Caco-2 (cell line): Measurements from ENCODE around the gene CITED2. TPM values are rescaled to one million over a fixed set of nuclear protein-coding genes. Genes with fewer than 3 reads are reported as not detected.
A peak's percentile ranks its signal among the peaks of the same experiment; 100 is the strongest.

Source experiments
- BruUV-seq: library from RNA; stranded (reverse); fragments of 400-500 nt; replicated peaks from 2 replicates; lab custom pipeline; 2021; lab: Mats Ljungman, UMichigan
- CTCF ChIA-PET: fragments of 300-600 bp; sonication (Branson Sonifier 250); formaldehyde crosslinking; loops from one replicate; lab custom pipeline; 2022; ENCODE audit warnings: antibody characterized with exemption; lab: Charles Lee
- POLR2A ChIA-PET: fragments of 300-600 bp; sonication (Branson Sonifier 250); formaldehyde crosslinking; loops from one replicate; lab custom pipeline; 2022; ENCODE audit warnings: antibody characterized with exemption; lab: Charles Lee
- DNase-seq, 2 experiments: peaks; one replicate each; pipeline versions ENCODE4 v3.0.0 to v3.0.0-alpha.2; 2020 to 2022
- H3K27me3 ChIP-seq: replicated peaks from 2 replicates; pipeline ENCODE4 v1.6.0; 2011; ENCODE audit warnings: low read length; ENCODE audit not compliant: control insufficient read depth, insufficient read depth
- H3K36me3 ChIP-seq: 2 replicates; pipeline ENCODE4 v1.5.1; 2011; ENCODE audit warnings: low read length; ENCODE audit not compliant: control insufficient read depth, insufficient read depth
- H3K4me1 ChIP-seq: fragments of 250-450 bp; sonication (Bioruptor Pico); 2 replicates; pipeline ENCODE4 v1.5.1; 2020; ENCODE audit warnings: mild to moderate bottlenecking
- H3K4me3 ChIP-seq: 2 replicates; pipeline ENCODE4 v1.5.1; 2011; ENCODE audit warnings: low read depth, mild to moderate bottlenecking, control low read depth, low read length
- H3K9me3 ChIP-seq: fragments of 250-450 bp; sonication (Bioruptor Pico); 2 replicates; pipeline ENCODE4 v1.5.1; 2020; ENCODE audit warnings: mild to moderate bottlenecking, moderate library complexity
- H3K27ac Mint-ChIP-seq: one replicate; pipeline ENCODE4 v1.8.0; 2022; ENCODE audit warnings: mixed read lengths; ENCODE audit not compliant: unreplicated experiment
- H3K27me3 Mint-ChIP-seq: one replicate; pipeline ENCODE4 v1.8.0; 2022; ENCODE audit warnings: mixed read lengths; ENCODE audit not compliant: insufficient read depth, unreplicated experiment
- H3K36me3 Mint-ChIP-seq: one replicate; pipeline ENCODE4 v1.8.0; 2022; ENCODE audit warnings: mild to moderate bottlenecking, mixed read lengths; ENCODE audit not compliant: insufficient read depth, unreplicated experiment
- H3K4me1 Mint-ChIP-seq: one replicate; pipeline ENCODE4 v1.8.0; 2022; ENCODE audit warnings: low read depth, mixed read lengths; ENCODE audit not compliant: unreplicated experiment
- H3K4me3 Mint-ChIP-seq: one replicate; pipeline ENCODE4 v1.8.0; 2022; ENCODE audit warnings: mild to moderate bottlenecking, moderate library complexity, mixed read lengths; ENCODE audit not compliant: unreplicated experiment
- H3K9me3 Mint-ChIP-seq: one replicate; pipeline ENCODE4 v1.8.0; 2022; ENCODE audit warnings: mixed read lengths; ENCODE audit not compliant: unreplicated experiment
- intact Hi-C: fragments of 100-400 bp; cut with micrococcal nuclease; formaldehyde crosslinking; loops from one replicate; pipeline ENCODE4 v1.10.0; 2022; ENCODE audit not compliant: unreplicated experiment
- total RNA-seq: library from RNA; stranded (reverse); gene quantifications from 2 replicates; pipeline ENCODE4 v1.2.3, GENCODE V29; 2022
- TF ChIP-seq, protein P1 (sequence below), 2 experiments: fragments of 200-600 bp in 1 of 2; IDR thresholded peaks; 1 replicate in 1 of 2; 2 replicates in 1 of 2; pipeline versions ENCODE4 v1.5.1 to v1.8.0; 2011 to 2022; ENCODE audit warnings: antibody characterized with exemption in 1 of 2, control low read depth in 1 of 2, inconsistent platforms in 1 of 2, low read depth in 1 of 2, low read length in 1 of 2, mild to moderate bottlenecking in 1 of 2, moderate library complexity in 1 of 2; ENCODE audit not compliant: insufficient read depth in 1 of 2, severe bottlenecking in 1 of 2, unreplicated experiment in 1 of 2

The CITED2 gene
- total RNA-seq, 1 experiment from 2014 or later, result 78.0 TPM

DNA sequence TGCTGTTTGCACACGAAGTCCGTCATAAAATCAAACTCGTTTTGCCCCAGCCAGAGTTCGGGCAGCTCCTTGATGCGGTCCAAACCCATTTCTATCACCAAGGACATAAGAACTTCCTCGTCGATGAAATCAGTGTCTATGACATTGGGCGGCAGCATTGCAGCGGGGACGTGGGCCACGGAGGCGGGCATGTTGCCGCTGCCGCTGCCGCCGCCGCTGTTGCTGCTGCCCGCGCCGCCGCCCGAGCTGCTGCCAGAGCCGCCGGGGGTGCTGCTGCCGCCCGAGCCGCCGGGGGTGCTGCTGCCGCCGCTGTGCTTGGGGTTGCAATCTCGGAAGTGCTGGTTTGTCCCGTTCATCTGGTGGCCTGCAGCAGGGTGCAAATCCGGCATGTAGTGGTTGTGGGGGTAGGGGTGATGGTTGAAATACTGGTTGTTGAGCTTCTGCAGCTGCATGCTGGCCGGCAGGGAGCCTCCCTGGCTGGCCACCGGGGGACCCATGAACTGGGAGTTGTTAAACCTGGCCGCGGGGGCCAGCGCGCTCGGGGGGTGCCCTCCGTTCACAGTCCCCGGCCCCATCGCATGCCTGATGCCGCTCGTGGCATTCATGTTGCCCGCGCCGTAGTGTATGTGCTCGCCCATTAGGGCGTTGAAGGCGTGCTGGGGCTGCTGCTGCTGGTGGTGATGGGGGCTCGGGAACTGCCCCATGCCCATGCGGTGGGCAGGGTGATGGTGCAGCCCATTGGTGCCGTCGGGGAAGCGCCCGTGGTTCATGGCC lies 1.1 kb downstream of the CITED2 start:
- intact Hi-C loops, result loop anchor here (5.0 kb wide), 2 partner anchors 509 to 734 kb away; no protein-coding TSS in a partner anchor
- CTCF ChIA-PET, result interaction anchor here (1.1 kb wide), 1 partner anchor 515 kb away, joined by 3 read pairs; no protein-coding TSS in a partner anchor

DNA sequence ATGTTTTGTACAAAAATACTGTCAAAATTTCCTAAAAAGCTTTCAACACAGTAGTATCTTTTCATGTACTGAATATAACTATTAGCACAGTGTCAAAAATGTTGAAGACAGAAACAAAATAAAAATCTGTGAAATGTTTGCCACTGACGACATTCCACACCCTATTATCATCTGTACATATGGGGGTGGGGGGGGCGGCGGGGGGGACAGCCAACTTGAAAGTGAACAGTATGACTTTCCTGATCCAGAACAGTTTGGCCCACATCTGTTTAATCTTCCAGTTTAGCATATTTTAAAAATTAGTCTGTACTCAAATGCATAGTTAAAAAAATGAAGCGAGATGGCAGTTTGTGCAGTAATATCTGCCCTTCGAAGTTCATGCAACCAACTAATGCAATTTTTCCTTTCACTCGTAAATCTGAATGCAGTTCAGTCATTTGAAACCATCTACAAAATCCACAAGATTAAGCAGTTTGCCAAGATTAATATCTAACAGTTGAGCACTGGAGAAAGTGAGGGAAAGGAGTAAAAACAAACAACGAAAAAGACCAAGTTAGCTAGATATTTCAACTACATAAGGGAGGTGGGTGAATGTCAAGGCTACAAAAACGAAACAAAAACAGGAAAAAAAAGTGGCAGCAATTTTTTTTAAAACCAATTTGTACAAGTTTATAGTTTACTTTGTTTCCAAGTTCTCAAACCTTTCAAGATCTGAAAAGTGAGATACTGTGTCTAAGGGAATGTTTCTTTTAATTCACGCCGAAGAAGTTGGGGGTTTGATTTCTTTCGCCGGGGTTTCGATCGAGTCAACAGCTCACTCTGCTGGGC lies 1.9 kb downstream of the CITED2 start:
- BruUV-seq, result no TSS peak
- ChIA-PET CTCF (interaction anchor here (1.1 kb wide), 1 partner anchor 516 kb away, joined by 3 read pairs; no protein-coding TSS in a partner anchor), POLR2A (interaction anchor here (1.2 kb wide), 1 partner anchor 154 kb away, joined by 4 read pairs; no protein-coding TSS in a partner anchor)
- Mint-ChIP-seq H3K9me3 (no peaks in the 10 kb centered on the region), H3K4me1 (peaks cover 30% of the 10 kb centered on the region), H3K27me3 (no peaks in the 10 kb centered on the region), H3K36me3 (peaks cover 64% of the 10 kb centered on the region), H3K27ac (peak overlapping the region; percentile 95), H3K4me3 (peak overlapping the region; percentile 99)
- intact Hi-C loops, result loop anchor here (5.0 kb wide), 2 partner anchors 510 to 735 kb away; no protein-coding TSS in a partner anchor
- no peaks in the 10 kb centered on the region for H3K27me3 ChIP-seq
- no peaks in the 10 kb centered on the region for H3K9me3 ChIP-seq
- no peak for DNase-seq
- TF ChIP-seq, protein P1, sequence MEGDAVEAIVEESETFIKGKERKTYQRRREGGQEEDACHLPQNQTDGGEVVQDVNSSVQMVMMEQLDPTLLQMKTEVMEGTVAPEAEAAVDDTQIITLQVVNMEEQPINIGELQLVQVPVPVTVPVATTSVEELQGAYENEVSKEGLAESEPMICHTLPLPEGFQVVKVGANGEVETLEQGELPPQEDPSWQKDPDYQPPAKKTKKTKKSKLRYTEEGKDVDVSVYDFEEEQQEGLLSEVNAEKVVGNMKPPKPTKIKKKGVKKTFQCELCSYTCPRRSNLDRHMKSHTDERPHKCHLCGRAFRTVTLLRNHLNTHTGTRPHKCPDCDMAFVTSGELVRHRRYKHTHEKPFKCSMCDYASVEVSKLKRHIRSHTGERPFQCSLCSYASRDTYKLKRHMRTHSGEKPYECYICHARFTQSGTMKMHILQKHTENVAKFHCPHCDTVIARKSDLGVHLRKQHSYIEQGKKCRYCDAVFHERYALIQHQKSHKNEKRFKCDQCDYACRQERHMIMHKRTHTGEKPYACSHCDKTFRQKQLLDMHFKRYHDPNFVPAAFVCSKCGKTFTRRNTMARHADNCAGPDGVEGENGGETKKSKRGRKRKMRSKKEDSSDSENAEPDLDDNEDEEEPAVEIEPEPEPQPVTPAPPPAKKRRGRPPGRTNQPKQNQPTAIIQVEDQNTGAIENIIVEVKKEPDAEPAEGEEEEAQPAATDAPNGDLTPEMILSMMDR (IDR thresholded peaks at IDR 0.05; ENCODE audit: insufficient read depth in 1 of 2, low read depth in 1 of 2, low read length in 1 of 2, severe bottlenecking in 1 of 2, unreplicated experiment in 1 of 2), result no peak
- peak overlapping the region; percentile 90 for H3K4me3 ChIP-seq
- H3K36me3 ChIP-seq, result peaks cover 3% of the 10 kb centered on the region; the same call in 1 of the 2 replicates
- peaks cover 50% of the 10 kb centered on the region for H3K4me1 ChIP-seq

More for the DNA sequence above, 1.1 kb downstream of the CITED2 start:
- Mint-ChIP-seq H3K4me3 (peak overlapping the region; percentile 99), H3K27ac (peak overlapping the region; percentile 95), H3K9me3 (no peaks in the 10 kb centered on the region), H3K36me3 (peaks cover 64% of the 10 kb centered on the region), H3K4me1 (peaks cover 30% of the 10 kb centered on the region), H3K27me3 (no peaks in the 10 kb centered on the region)
- BruUV-seq, result no TSS peak
- DNase-seq, result peak; percentile 56 to 75
- H3K4me1 ChIP-seq, result peaks cover 50% of the 10 kb centered on the region
- H3K36me3 ChIP-seq, result peaks cover 3% of the 10 kb centered on the region; the same call in 1 of the 2 replicates
- H3K4me3 ChIP-seq, result peak overlapping the region; percentile 90
- H3K27me3 ChIP-seq, result no peaks in the 10 kb centered on the region
- H3K9me3 ChIP-seq, result no peaks in the 10 kb centered on the region
- TF ChIP-seq, protein P1 (IDR thresholded peaks at IDR 0.05; ENCODE audit: insufficient read depth in 1 of 2, low read depth in 1 of 2, low read length in 1 of 2, severe bottlenecking in 1 of 2, unreplicated experiment in 1 of 2), result peak in 1 of 2 experiments; percentile 19
- POLR2A ChIA-PET, result interaction anchor here (1.2 to 2.1 kb wide), 5 partner anchors 154 to 392 kb away, joined by 4 to 19 read pairs (median 10); no protein-coding TSS in a partner anchor
